Gastrocnemius medialis (tissue), 4 donors: ENCODE data around the gene VWA3A.

Source experiments
- CTCF ChIP-seq, 5 experiments: fragments of 450-650 bp in 3 of 5; fragments of 200-600 bp in 2 of 5; sonication (generic) in 2 of 5; IDR thresholded peaks in 4 of 5; conservative IDR thresholded peaks in 1 of 5; 1 replicate in 4 of 5; 2 replicates in 1 of 5; pipeline ENCODE4 v1.5.1; 2016 to 2019; ENCODE audit warnings: antibody characterized with exemption in 5 of 5, mild to moderate bottlenecking in 3 of 5, moderate library complexity in 3 of 5
- POLR2A ChIP-seq, 2 donors: fragments of 450-650 bp; IDR thresholded peaks; one replicate each; pipeline ENCODE4 v1.6.1; 2017; ENCODE audit warnings: antibody characterized with exemption in 2 of 2, mild to moderate bottlenecking in 2 of 2, moderate library complexity in 2 of 2

GRCh38 chr16:22189473-22190080 is 97.2 kb downstream of the VWA3A start:
- no peak for TF ChIP-seq POLR2A (IDR thresholded peaks at IDR 0.05)
- no peak for TF ChIP-seq CTCF (IDR thresholded peaks at IDR 0.05 in 4 of 5, conservative IDR thresholded peaks at IDR 0.05 in 1 of 5)
